GM18520 (cell line): ENCODE measurements around the gene CNTRL.

Source experiments
- ATAC-seq: cut with Tn5 transposase; IDR thresholded peaks from one replicate; pipeline ENCODE4 v1.9.1; 2021; ENCODE audit not compliant: unreplicated experiment

The CNTRL gene

DNA sequence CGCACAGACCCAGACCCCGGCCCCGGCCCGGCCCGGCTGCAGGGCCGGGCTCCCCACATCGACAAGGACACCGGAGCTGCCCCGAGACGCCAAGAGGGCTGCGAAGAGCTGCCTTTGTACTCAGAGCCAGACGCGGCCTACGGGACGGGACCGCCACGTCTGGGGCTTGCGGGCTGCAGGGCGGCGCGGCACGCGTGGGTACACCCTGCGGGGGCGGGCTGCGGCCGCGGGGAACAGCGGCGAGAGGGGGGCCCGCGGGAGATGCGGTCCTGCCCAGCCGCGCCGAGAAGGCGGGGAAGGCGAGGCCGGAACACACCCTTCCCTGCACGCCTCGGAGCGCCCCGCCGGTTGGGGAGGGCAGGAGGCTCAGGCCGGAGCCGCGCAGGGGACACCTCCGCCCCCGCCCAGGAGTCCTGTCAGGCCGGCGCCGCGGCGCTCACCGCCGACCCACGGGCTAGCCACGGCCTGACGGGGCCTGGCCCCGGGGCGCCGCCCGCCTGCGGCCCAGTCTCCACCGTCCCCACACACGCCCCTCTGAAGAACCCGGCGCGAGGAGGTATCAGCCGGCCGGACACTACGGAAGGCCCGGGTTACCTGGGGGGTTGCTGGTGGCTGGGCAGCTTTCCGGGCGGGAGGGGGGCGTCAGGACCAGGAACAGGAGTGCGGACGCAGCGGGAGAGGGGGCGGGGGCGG lies 126.4 kb downstream of the CNTRL start:
- ATAC-seq = no peak

- peak; percentile 85 for ATAC-seq
These were observed 127.2 kb downstream of the CNTRL start, which contains the start of gene RAB14 for GRCh38 chr9:121201738-121202533. Gene RAB14, minus strand, starts transcription at chr9:121201869. Its CDS starts 8,457 bp downstream, at chr9:121193412.

DNA sequence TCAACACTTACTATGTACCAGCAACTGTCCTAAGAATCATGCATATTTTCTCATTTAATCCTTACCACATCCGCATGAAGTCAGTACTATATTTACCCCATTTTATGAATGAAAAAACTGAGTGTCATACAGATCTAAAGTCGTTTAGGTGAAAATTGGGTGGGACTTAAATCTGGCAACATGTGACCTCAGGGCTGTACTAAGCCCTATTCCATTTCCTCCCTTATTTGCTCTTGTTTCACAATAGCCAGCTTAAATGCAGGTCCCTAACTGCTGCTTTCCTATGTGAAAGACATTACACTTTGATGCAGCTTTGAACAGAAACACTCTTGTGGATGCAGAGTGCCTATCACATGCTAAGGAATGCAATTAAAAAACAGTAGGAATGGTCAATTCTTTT lies 129.4 kb downstream of the CNTRL start:
- no peak for ATAC-seq

DNA sequence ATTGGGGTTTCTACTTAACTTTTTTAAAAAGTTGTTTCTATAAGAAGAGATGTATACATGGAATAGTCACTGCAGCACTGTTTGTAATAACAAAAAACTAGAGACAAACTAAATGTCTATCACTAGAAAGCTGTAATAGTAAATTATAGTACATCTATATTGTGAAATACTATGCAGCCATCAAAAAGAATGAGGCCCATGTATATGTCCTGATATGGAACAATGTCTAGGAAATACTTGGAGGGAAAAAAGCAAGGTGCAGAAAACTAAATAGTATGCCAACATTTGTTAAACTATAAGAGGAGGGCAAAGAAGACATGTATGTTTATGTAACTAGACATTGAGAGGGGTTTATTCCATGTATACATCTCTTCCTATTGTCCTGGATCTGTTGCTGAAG lies 129.9 kb downstream of the CNTRL start:
- ATAC-seq = no peak

- ATAC-seq = peak; percentile 24
These were observed 132.0 kb downstream of the CNTRL start for GRCh38 chr9:121206516-121207370.

GRCh38 chr9:121207371-121207940 lies 132.7 kb downstream of the CNTRL start:
- peak; percentile 77 for ATAC-seq

DNA sequence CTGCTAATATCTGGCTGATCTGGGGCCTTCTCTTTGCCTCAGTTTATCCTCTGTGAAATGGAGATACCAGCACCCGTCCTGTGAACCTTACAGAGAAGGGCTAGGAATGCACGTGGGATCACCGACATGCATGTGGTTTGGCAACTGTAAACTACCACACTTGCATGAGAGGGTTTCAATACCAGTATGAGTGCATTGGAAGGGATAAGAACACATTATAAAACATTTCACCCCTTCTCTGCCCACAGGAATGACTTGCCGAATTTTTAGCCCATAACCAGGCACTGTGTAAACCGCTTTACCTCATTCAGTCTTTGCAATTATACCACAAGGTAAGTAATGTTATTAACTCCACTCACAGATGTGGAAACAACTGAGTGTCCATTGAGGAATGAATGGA lies 135.8 kb downstream of the CNTRL start:
- ATAC-seq = no peak

- no peak for ATAC-seq
These were observed 138.5 kb downstream of the CNTRL start for GRCh38 chr9:121213136-121213806.

DNA sequence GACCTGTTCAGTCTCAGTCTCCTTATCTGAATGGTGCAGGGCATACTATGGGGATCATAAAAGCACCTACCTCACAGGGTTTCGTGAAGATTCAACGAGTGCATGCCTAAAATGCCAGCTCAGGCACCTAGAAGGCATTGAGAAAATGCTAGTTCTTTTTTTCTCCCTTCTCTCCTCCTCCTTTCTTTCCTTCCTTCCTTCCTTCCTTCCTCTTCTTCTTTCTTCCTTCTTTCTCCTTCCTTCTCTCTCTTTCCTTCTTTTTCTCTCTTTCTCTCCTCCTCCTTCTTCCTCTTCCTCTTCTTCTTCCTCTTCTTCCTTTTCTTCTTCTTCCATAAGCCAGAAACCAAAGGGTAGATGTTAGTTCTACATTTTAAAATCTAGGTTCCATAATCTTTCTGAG lies 139.2 kb downstream of the CNTRL start:
- ATAC-seq = no peak

GRCh38 chr9:121216271-121216805 lies 141.6 kb downstream of the CNTRL start:
- ATAC-seq = no peak

- peak; percentile 74 for ATAC-seq
These were observed 143.0 kb downstream of the CNTRL start for GRCh38 chr9:121217609-121218292.

- ATAC-seq = no peak
These were observed 143.7 kb downstream of the CNTRL start for GRCh38 chr9:121218357-121219027.

GRCh38 chr9:121219530-121219929 lies 144.8 kb downstream of the CNTRL start:
- no peak for ATAC-seq

GRCh38 chr9:121220996-121221663 lies 146.4 kb downstream of the CNTRL start:
- ATAC-seq = no peak

DNA sequence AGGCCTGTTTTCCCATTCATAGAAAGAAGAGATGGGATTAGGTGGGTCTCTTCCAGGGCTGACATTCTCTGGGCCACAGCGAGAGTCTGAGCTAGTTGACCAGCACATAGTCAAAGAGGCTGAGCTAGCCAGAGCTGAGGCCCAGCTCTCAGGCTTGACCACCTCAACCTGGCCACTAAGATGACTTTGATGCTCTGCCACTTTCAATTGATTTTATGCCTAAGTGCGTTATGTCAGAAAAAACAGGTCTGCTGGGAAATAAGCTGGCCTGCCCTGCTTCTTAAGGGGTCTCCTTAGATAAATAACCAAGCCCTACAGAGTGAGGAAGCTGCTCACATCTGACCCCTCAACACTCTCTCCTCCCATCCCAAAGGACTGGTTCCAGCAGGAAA lies 146.9 kb downstream of the CNTRL start:
- no peak for ATAC-seq

DNA sequence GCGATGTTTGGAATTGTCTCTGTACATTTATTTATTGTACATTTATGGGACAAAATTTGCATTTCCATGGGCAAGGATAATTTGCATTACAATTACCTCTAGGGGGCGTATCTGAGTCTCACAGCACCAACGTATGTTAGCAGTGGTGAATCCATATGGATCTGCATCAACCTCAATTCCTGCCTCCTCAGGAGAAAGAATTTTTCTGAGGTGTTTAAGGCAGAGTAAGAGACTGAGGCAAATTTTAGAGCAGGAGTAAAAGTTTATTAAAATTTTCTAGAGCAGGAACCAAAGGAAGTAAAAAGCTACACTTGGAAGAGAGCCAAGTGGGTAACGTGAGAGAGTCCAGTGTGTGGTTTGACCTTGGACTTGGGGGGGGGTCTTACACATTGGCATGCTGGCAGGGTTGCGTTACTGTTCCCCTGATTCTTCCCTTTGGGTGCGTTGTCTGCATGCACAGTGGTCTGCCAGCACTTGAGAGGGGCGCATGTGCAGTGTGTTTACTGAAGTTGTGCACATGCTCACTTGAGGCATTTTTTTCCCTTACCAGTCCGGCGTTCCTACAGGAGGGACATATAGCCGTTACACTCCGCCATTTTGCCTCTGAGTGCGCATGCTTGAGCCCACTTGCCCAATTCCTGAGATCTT lies 147.9 kb downstream of the CNTRL start:
- no peak for ATAC-seq

GRCh38 chr9:121225240-121225639 lies 150.5 kb downstream of the CNTRL start:
- ATAC-seq = no peak

GRCh38 chr9:121226175-121226574 lies 151.4 kb downstream of the CNTRL start:
- ATAC-seq = no peak
